GM19467 (cell line): ENCODE measurements around the gene CPNE4.
A peak's percentile ranks its signal among the peaks of the same experiment; 100 is the strongest.

Experiments used
- ATAC-seq: cut with Tn5 transposase; IDR thresholded peaks from one replicate; pipeline ENCODE4 v1.9.1; 2021; ENCODE audit warnings: mild to moderate bottlenecking, moderate library complexity; ENCODE audit not compliant: unreplicated experiment

CPNE4 gene

DNA sequence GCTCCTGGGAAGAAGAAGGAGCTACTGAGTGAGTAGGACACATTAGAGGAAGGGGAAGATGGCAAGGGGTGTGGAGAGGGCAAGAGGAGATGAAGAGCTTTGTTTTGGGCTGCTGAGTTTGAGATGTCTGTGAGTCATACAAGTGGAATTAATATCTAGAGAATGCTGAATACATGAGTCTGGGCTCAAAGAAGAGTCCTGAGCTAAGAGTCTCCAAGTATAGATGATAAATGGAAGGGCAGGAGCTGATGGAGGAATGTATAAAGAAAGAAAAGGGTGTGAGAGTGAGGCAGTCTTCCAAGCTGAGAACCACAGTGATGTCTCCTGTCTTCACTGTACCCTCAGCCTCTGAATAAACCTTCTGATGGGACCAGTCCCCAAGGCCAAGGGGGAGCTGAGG, 326.6 kb downstream of the CPNE4 start:
- ATAC-seq: no peak

DNA sequence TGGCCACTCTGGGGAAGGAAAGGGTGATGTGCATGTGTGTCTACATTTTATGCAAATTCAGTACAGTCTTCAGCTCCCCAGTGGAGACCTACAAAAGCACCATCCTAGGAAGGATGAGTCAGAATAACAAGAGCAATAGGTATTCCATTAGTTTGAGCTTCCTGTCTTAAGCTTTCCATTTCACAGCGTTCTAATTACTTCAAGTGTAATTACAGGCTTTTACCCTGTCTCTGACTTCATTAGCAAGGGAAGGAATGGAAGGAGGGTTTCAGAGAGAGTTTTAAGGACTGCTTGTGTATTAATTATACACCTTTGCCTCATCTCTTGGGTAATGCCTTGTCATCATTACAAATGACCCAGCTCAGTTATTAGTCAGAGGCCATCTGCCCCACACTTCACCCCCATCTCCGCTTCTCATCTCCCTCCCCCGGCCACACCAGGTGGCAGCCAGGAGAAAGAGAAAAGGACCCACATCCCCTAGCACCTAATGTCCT, 329.2 kb downstream of the CPNE4 start:
- peak; percentile 76 for ATAC-seq

DNA sequence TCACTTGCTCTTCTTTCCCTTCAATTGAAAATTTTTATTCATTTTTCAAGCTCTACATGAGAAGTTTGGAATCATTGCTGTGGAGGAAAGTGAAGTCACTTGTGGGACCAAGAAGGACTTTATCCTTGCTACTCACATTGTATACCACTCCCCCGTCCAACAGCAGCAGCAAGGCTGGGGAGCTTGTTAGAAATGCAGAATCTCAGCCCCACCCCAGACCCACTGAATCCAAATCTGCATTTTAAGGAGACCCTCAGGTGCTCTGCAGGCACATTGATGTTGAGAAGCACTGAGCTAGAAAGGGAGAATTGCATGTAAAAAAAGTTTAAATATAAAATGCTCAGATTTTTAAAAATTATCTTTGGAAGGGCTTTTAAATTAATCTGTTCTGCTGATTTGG, 329.7 kb downstream of the CPNE4 start:
- no peak for ATAC-seq

DNA sequence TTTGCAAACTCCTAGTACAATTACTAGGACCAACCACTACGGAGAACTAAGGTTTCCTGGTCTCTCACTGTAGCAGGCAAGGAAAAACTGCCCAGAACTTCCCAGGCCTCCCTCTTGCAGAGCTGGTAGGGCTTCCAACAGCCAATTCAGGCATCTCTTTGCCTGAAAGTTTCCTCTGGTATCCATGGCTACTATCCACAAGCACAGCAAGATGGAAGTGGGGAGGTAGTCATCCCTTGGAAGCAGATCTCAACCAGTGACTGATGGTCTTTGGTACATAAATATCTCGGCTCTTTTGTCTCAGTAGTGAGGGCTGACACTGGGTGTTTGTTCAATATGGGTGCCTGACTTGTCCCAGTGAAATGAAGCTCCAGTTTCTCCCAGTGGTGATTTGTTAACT, 330.7 kb downstream of the CPNE4 start:
- no peak for ATAC-seq

DNA sequence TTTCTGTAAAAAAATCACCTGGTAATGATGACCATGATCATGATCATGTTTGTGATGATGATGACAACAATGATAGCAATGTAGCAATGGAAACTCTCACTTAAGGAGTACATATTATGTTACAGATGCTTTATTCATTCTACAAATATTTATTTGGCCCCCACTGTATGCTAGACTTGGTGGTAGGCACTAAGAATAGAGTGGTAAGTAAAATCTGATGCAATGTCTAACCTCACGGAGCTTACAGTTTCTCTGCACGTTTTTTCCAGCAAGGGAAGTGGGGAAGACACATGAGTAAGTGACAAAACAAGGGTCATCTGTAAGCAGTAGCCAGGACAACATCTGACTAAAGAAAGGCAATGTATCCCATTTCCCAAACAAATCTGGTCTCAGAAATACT, 332.7 kb downstream of the CPNE4 start:
- ATAC-seq: no peak

DNA sequence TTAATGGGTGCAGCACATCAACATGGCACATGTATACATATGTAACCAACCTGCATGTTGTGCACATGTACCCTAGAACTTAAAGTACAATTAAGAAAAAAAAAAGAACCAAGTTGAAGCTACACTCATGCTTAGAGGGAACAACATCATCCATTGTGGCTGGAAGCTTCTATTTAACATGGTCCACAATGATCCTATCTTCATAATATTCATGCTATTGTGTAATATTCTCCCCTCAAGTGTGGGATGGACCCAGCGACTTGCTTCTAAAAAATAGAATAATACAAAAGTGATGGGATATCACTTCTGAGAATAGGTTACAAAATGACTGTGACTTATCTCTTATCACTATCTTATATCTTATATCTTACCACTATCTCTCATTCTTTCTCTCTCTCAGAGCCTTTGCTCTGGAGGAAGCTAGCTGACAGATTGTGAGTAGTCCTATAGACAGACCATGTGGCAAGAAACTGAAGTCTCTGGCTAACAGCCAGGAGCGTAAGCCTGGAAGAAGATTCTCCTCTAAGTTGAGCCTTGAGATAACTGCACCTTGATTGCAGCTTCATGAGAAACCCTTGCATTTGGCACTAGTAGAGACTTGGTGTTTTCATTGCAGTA, 333.6 kb downstream of the CPNE4 start:
- ATAC-seq: no peak

DNA sequence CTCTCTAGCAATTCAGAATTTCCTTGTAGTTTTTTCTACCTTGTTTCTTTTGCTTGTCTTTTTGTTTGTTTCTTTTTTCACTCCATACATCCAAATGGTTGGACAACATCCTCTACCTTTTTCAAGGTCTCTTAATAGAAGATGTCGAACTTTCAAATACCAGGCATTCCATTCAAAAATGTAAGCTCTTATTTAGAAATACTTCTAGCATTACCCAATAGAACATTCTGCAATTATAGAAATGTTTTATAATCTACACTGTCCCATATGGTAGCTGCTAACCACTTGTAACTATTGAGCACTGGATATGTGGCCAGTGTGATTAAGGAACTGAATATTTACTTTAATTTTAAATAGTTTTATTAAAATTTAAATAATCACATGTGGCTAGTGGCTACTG, 335.8 kb downstream of the CPNE4 start:
- ATAC-seq: no peak

DNA sequence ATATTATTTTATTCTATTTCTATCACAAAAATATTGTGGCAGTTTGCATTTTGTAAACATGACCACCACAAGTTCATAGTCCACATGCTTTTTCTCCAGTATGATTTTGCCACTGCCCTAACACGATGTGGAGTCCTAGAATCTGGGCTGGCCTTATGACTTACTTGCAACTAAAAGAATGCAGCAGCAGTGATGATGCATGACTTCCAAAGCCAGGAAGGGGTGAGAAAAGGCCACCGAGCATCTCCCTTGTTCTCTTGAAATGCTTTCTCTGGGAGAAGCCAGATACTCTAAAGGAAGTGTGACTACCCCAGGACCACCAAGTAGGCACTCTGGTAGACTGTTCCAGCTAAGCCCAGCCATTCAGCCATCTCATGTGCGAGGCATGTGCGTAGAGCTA, 340.4 kb downstream of the CPNE4 start:
- ATAC-seq: no peak

DNA sequence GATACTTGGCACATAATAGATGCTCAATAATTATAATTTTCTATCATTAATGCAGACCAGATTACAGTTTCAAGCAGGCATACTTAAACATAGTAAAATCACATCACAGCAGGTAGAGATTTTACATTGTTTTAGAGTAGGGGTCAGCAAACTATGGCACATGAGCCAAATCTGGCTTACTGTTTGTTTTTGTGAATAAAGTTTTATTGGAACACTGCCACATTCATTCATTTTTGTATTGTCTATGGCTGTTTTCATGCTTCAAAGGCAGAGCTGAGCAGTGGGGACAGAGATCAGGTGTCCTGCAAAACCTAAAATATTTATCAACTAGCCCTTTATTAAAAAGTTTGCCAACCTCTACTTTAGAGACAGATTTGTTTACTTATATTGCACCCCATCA, 342.5 kb downstream of the CPNE4 start:
- no peak for ATAC-seq

DNA sequence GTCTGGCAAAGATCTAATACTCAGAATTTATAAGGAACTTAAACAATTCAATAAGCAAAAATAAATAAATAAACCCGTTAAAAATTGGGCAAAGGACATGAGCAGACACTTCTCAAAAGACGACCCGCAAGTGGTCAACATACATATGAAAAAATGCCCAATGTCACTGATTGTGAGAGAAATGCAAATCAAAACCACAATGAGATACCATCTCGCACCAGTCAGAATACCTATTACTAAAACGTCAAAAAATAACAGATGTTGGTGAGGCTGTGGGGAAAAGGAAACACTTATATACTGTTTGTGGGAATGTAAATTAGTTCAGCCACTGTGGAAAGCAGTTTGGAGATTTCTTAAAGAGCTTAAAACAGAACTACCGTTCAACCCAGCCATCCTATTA, 344.0 kb downstream of the CPNE4 start:
- no peak for ATAC-seq

DNA sequence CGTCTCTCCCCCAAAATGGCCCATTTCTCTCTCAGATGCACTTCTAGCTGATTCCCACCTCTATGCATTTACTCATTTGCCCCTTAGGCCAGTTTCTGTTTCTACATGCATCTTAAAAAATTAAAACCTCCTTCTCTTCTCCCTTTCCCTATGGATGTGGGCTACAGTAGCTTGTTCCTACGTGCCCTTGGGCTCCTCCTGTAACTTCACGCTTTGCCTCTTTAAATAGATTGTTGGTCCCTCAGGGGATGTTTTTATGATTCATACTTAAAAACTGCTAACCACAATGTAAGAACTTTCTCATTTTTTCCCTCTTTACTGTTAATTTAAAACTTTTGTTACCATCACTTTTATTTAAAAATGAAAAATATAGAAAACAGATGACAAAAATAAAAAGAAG, 346.4 kb downstream of the CPNE4 start:
- ATAC-seq: no peak

DNA sequence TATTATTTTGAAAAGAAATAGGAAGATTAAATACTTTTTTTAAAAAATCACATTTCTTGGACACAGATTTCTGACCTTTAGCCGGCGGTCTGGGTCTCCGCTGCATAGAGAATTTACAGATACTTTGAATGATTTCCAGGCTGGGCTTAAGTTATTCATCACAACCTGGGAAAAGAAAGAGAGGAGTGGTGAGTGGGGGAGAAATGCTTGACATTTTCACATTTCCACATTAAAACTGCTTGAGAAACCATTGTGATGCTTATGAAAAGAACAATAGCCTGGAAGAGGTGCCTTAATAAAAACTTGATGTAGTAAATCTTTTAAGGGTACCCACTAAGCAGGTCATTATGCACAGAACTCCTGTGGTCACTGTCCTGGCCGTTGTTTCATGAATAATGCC, 365.2 kb downstream of the CPNE4 start:
- no peak for ATAC-seq

DNA sequence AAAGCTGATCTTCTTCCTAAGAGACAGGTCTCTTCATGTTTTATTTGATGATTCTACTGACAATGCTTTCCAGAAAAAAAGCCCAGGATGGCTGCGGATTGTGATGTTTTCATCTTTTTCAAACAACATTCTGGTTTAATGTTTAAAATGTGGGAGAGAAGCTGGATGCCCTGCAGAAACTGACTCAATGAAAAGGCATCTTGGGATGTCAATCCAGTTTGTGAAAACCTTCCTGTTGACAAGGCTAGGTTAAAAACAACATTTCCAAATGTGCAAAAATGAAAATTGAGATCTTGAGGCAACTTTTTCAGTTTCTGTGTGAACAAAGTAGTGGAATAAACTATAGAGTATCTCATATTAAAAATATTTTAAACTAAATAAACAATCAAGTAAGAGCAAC, 376.0 kb downstream of the CPNE4 start:
- ATAC-seq: no peak

DNA sequence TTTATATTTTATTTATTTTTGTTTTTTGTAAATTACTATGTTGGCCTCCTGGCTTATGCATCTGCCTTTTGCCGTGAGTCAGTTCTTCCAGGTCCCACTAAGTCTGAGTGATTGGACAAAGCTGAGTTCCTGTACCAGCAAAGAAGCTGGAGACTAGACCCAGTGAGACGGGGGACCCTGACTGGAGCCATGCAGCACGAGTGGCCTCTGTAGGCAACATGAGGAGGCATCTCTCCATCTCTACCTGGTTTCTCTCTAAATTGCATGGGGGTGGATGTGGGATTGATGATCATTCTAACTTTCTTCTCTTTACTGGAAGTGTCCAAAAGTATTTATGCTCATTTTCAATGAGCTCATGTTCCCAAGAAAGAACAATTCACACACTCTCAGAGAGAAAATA, 376.7 kb downstream of the CPNE4 start:
- no peak for ATAC-seq

DNA sequence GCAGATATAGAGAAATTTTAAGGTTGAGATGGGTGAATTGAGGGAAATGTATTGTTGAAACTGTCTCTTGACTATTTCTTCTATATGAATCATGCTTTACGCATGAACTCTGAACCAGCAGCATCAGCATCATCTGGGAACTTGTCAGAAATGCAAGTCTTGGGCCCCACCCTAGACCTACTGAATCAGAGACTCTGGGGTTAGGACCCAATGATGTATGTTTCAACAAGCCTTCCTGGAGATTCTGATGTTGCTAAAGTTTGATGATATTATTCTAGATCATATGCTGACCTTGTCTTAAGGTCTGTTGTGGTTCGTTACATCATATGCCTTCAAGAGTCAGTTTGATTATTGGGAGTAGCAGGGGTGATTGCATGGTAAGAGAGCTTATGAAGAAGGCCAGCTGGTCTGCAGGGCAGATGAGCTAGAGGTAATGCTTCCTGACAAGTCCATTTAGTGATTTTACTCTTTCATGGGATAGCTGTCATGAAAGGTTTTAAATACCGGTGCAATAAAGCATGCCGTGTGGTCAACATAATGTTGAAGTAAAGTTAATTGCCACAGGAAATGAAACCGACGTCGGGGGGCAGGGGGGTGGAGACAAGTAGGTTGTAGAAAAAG, 379.6 kb downstream of the CPNE4 start:
- ATAC-seq: no peak

DNA sequence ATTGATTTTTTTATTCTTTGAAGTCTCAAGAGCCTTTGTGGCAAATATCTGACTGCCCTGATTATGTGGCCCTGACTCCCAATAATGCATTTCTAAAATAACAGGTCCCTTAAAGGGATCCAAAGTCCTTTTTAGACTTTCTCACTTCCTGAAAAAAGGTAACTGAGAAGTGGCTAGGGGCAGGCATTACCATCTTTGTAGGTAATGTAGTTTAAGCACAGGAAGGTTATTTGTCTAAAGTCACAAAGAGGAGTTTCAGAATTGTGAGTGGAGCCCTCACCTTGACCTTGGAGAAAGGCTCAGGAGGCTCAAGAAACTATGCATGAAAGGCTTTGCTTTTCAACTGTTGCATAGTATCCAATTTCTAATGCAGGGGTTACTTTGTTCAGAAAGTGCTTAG, 389.2 kb downstream of the CPNE4 start:
- ATAC-seq: no peak

DNA sequence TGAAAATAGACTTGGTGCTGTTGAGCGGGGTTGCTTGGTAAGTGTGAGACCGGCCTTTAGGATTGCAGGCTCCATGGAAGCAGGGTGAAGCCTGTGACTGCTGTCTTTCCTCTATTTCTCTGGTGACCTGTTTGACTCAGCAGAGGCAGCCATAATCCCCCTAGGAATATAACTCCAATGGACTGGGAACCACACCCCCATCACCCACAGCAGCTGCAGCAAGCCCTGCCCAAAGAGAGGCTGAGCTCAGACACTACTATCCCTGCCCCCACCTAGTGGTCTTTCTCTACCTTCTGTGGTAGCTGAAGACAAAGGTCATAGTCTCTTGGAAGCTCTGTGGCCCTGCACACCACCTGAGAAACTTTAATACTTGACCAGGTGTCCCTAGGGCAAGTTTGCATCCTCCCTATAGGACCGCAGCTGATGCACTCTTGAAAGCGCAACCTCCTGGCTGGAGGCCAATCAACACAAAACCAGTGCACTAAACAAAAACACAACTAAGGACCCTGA, 398.5 kb downstream of the CPNE4 start:
- ATAC-seq: no peak

DNA sequence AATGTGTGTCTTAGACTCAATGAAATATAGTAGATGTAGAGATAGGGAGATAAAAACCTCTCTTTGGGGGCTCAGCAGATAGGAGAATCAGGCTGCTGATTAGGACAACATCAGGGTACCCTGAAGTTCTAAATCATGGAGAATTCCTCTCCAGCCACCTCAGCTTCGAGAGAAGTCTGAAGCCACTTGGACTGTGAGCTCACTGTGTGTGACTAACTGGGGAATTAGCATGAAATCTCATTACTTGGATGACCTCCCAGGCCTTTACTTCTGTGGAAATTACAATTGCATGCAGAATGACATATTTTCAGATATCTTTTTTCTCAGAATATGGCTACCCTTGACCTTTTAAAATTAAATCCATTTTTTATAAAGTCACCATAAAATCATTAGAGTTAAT, 404.0 kb downstream of the CPNE4 start:
- no peak for ATAC-seq

DNA sequence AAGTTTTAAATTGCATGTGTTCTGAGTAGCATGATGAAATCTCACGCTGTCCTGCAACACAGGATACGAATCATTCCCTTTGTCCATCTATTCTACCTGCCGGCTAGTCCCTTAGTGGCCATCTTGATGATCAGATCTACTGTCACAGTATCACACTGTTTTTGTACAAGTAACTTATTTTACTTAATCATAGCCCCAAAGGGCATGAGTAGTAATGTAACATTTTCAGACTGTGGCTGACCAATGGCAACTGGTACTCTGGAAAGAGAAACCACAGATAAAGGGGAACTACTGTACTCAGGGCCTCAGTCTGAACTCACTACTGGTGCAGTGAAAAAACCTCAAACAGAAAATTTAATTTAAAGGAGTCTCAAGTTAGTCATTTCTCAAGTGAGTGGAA, 404.7 kb downstream of the CPNE4 start:
- peak; percentile 90 for ATAC-seq

DNA sequence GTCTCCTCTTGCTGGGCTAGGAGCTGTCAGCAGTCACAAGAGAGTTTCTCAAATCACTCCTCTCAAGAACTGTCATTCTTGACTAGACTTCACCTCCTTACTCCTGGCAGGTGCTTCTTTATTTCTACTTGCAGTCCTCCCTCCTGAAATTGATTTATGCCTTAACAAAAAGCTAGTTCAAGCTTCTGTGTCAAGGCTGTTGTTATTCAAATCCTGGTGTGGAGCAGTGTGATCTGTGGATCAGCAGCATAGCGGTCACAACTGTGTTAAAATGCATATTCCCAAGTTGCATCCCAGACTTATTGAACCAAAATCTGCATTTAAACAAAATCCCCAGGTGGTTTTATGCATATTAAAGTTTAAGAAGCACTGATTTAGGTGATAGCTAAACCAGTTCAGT, 411.4 kb downstream of the CPNE4 start:
- ATAC-seq: no peak

DNA sequence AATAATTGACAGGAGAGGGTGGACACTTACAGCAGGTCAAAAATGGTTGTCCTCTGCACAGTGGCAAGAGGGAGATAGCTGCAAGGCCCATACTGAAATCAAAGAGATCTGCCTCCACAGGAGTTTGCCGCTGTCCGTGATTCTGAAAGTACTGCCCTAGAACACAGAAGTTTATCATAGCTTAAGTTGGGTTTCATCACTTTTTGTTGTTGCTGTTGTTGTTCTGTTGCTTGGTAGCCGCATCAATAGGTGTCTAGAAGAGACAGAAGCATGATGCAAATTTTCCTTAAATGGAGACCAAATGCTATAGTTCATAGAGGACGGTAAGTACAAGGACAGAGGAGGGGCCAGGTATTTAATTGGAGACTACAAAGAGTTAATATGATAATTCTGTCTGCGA, 412.1 kb downstream of the CPNE4 start:
- ATAC-seq: no peak

DNA sequence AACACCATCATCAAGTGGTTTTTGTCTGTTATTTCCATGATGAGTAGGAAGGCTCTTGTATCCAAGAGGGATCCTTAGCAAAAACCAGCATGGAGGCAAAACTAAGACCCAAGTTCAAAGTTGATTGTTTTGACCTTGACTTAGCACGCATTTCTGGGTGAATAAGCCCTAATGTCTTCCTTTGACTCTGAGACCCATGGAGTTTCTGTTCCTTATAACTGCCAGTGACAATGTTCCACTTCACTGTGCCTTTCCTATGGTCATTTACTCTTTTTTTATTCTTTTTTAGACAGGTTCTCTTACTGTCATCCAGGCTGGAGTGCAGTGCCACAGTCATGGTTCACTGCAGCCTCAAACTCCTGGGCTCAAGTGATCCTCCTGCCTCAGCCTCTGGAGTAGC, 413.8 kb downstream of the CPNE4 start:
- ATAC-seq: no peak

DNA sequence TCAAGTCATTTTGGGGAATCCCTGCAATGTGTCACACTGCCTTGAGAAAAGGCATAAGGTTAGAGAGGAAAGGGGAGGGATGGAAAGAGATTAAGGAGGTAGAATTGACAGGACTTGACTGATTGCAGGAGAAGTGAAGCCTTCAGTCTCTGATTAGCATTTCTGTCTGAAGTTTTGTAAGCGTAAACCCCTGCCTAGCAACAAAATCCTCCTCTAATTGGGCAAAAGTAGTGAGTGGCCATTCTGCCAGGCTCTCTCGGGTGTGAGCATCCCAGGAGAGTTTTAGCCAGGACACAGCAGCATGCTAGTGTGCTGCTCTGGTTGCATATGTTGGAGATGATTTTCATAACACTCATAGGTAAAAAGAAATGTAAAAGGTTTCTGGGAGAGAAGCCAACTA, 415.0 kb downstream of the CPNE4 start:
- ATAC-seq: no peak
